Stimulated activated CD4-positive, alpha-beta T cell treated with anti-CD3 and anti-CD28 coated beads, TNF-alpha, amount 100 ng/mL, for 48 hours (primary cell): ENCODE data around the gene CNOT1.
"Not testable (repeated sequence)": the region's sequence is repeated elsewhere in the genome, so short reads cannot be mapped to it uniquely, and the experiment has no call there.

Source experiments
- DNase-seq, 3 donors: peaks; one replicate each; pipeline ENCODE4 v3.0.0-alpha.2; 2020; ENCODE audit warnings: low read depth in 3 of 3

CNOT1 gene

DNA sequence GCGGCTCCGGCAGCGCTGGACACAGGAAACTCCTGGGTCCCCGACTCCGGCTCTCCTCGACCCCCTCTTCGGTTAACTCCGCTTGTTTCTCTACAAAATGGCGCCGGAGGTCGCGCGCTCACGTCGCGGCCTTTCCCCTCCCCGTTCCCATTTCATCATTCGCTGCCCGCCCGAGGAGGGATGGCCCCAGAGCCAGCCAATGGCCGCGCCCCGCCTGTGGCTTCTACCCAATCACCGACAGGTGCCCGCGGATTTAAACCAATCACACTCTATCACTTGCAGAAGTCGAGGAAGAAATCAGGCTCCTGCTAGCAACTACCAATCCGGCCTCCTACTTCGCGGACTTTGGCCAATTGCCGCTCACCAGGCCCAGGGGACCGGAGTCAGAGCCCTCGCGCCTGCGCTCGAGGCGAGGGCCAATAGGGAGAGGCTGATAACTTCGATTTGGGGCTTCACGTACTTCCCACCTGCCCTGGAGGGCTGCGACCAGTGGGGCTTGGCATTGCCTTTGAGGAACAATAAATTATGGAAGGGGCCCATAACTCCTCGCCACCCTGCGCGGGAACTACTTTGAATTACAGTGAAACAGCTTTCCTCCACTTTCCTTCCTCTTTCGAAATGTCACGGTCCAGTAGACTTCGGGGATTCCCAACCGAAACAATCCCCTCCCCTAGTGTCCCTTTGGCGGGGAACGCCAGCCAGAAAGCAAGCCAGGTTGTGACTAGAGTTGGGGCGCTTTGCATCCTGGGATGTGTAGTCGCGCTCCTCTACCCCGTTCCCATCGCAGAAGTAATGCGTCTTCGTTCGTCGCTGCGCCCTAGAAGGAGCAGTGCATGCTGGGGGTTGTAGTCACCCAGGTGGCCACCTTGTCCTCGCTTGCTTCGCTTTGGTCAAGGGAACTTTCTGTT is at the start of gene CNOT1:
Gene CNOT1, minus strand, starts transcription at position 94 of the 908 bp plus-strand sequence. CDS start 30,489 bp downstream, outside the sequence.
- peak; percentile 88 to 98 (median 94) for DNase-seq

DNA sequence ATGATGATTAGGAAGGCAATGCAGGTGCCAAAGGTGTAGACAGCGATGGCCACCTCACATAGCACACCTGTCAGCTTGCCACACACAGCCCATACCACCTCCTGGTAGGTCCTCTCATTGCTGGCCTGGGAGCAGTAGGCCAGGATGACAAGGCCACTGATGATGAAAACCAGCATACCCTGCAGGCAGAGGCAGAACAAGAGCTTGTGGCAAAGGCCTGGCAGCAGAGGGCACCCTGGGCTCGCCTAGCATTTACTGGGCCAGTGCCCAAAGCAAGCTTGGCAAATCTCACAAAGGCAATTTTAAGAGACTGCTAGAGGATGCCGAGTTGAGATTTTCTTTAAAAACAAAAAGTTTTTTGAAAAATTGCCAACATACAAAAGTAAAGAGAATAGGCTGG is 49.1 kb upstream of the CNOT1 start:
- no peak for DNase-seq

DNA sequence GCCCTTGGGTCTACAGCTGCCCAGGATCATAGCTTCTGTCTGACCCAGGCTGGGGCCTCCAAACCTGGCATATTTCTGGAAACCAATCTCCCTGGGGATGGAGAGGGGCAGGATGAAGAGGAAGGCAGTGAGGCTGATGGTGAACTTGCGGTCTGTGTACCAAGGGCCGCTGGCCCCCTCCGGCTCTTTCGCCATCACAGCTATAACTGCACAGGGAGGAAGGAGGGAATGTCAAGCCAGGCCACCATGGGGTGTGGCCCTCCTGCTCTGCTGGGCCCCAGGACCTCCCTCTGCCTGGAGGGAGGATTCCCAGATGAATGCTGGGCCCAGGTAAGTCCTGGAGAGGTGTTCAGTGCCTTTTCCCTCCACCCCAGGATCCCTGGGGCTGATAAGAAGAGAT is 48.6 kb upstream of the CNOT1 start:
- no peak for DNase-seq

DNA sequence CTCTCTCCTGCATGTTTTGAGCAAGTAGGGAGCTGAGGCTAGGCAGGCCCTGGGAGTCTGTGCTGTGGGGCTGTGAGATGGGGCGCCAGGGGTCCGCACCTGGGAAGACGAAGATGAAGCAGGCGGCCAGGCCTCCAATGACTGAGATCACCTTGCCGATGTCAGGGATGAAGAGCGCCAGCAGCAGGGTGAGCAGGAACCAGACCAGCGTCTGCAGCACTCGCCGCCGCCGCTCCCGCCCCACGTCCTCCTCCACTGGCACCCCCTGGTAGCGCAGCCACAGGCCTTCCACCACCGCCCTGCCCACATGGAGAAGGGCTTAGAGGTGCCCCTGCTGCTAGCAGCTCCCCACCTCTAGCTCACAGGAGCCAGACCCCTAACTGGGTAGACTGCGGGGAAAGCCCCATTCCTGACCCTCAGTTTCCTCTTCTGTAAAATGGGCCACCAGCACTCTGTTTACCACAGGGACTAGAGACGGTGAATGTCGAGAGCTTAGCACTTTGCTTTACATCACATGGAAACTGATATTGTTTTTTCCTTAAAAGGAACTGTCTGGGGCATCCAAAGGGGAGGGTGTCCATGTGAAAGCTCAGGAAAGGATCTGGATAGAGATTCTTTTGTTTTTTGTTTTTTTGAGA is 41.4 kb upstream of the CNOT1 start:
- no peak for DNase-seq

DNA sequence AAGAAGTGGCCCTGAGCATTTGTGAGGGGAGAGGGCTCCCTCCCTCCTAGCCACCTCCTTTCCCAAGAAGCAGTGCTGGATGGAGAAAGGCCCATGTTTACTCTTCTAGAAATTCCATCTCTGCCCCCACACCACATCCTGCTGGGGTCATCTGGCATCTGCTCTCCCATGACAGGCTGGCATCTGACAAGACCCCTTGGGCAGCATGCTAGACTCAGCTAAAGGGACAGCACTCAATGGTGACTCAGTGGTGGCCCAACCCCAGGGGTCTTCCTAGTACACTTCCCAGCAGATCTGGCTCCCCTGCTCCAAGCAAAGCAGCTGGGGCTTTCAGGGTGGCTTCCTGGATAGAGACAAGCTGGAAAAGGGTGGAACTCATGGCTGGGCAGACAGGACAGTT is 40.6 kb upstream of the CNOT1 start:
- DNase-seq = no peak

DNA sequence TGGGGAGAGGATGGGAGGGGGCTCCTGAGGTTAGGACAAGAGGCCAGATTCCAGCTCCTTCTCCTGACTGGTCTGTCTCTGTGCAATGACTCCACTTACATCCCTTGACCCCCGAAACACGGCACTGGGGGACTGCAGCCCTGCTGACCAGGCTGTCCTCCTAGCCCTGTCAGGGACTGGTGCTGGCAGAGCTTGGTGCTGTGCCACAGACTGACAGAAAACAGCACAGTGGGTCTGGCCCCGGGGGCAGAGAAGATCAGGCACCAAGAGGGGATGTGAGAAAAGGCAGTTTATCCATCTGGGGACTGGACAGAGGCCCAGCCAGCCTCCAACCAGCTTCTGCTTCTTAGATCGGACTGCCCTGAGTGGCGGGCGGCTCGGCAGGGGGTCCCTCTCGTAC is 35.6 kb upstream of the CNOT1 start:
- DNase-seq = no peak

DNA sequence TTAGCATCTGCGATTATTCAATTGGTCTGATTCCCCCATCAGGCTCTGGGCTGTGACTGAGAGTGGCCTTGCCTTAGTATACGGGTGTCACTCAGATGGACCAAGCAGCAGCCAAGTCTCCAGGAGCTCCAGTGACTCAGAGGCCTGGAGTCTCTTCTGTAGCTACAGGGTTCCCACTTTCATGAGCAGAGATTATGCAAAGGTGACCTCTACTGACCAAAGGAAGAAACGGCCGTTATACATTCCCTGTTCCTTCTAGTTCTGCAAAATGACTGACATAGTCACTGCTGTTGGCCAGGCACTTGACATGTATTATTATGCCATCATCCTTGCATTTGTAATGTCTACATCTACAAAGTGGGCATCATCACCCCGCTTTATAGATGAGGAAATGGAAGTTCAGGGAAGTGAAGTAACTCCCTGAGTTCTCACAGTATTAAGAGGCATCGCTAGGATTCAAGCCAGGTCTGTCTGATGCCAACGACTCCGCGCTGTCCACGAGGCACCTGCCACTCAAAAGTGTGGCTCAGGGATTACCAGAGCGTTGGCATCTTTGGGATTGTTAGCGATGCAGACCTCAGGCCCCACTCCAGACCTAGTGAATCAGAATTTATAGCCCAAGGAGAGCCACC is 31.7 kb upstream of the CNOT1 start:
- no peak for DNase-seq

DNA sequence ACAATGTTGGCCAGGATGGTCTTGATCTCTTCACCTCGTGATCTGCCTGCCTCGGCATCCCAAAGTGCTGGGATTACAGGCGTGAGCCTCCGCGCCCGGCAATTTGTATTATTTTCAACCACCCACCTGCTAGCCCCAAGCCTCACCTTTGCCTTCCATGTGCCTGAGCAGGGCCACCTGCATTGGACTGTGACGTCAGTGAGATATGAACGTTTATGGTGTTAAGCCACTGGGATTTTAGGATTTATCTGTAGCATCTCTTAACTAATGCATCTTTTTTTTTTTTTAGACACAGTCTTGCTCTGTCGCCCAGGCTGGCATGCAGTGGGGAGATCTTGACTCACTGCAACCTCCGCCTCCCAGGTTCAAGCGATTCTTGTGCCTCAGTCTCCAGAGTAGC is 30.3 kb upstream of the CNOT1 start:
- DNase-seq = not testable (repeated sequence)

DNA sequence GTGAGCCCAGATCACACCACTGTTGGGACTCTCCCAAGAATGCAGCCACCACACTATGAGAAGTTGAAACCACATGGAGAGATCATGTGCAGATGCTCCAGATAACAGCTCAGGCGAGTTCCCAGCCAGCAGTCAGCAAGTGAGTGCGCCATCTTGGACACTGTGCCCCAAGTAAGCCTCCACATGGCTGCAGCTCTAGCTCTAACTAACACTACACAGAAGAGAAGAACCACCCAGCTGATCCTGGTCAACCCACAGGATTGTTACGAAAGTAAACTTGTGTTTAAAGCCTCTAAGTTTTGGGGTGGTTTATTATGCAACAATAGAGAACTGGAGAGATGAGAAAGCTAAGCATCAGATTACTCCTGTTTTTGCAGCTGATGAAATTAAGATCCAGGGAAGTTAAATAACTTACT is 29.2 kb upstream of the CNOT1 start:
- DNase-seq = no peak

DNA sequence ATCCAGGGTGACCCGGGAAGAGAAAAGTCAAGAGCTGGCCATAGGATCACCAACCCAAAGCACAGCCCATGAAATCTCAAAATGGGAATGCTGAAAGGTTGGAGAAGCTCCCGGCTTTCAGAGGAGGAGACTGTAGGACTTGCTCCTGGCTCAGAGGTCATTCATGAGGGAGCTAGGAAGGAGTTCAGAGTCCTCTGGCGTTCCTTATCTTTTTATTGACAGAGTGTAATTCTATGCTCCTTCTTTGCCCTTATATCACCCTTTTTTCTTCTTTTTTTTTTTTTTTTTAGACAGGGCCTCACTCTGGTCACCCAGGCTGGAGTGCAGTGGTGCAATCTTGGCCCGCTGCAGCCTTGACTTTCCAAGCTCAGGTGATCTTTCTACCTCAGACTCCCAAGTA is 27.3 kb upstream of the CNOT1 start:
- no peak for DNase-seq

DNA sequence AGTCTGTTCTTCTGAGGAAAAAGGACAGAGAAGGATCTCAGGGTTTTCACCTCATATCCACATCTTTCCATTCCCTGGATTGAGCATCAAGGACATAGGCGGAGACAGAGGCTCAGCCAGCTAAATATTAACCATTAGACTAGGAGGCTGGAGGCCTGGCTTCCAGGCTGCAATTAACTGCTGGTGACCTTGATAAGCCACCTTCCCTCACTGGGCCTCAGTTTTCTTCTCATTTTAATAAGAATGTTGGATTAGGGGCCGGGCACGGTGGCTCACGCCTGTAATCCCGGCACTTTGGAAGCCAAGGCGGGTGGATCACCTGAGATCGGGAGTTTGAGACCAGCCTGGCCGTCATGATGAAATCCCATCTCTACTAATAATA is 25.6 kb upstream of the CNOT1 start:
- DNase-seq = no peak

DNA sequence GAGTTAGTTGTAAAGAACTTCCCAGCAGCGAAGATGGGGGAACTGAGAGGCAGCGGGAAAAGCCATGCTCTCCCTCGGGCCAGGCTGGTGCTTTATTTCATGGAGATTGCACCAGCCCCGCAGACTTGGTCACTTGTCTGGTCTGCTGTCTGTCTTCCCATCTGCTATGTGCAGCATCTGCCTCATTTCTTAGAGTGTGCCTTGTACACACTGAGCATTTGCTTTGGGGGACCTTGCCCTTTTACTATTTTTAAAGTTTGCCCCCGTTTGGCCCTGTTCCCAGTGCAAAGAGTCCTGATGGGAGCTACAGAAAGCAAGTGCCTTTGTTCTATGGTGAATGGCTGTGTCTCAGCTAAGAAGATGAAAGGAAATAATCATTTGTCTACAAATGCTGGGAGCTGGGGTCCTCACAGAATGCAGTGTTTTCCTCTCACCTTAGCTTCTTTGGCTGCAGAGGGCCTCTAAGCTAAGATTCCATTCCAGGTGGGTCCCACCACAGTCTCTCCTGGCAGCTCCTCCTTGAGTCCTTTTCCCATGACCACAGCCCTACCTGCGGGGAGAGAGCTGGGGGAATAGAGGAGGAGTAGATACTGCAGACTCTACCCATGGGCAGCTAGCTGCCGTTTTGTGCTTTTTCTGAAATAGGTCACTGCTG is 25.1 kb upstream of the CNOT1 start:
- DNase-seq = no peak

DNA sequence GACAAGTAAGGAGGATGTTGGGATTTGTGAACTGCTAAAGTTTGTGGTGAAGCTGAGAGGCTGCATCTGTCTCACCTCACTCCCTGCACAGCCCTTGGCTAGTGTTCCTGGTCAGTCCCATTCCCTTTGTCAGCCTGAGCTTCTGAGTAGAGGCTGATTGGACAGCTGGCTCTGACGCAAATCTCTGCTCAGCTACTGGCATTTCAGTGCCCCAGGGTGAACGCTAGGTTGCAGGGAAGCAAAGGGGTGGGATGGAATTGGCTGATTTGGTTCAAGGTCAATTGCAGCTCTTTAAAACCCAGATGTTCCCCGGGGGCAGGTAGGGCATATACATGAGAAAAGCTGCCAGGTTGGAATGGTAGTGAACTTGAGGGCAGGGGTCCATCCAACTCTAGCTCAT is 23.1 kb upstream of the CNOT1 start:
- DNase-seq = no peak

DNA sequence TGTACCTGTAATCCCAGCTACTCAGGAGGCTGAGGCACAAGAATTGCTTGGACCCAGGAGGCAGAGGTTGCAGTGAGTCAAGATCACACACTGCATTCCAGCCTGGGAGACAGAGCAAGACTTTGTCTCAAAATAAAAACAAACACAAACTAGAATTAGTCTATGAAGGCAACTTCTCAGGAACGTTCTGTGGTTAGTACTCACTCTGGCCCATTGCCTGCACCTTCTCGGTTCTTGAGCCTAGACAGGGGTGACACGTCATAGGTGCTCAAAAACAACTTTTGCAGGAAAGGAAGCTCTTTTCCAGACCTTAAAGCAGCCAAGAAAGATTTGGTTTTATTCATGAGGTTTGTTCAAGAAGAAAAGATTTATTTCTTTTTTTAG is 22.3 kb upstream of the CNOT1 start:
- DNase-seq = no peak

DNA sequence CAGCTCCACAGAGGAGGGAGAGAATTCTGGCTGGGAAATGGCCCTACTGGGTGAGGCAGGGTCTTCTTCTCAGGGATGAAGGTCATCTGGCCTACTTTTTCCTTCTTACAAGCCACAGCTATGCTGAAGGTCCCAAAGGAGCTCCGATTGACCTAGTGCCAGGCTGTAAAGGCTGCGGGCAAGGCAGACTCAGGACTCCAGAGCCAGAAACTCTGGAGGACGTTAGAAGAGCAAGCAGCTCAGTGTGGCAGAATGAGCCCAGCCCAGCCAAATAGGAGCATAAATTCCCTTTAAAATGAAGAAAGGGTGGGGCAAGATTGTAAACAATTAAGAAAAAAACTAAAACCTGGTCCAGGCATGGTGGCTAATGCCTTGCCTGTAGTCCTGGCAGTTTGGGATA is 20.1 kb upstream of the CNOT1 start:
- DNase-seq = no peak

DNA sequence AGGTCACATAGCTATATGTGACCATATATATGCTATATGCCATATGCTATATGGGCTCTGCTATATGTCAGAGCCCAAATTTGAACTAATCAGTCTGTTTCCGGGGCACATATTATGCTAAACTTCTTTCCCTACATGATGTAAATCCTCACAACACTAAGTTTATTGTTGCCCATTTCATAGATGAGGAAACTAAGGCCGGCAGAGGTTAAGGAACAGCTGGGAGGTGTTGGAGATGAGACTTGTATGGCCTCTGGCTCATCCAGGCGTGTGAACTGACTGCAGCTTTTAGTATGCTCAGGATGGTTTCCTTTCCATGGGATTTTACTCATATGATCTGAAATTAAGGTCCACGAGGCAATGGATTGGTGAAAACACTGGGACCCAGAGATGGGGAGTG is 17.5 kb upstream of the CNOT1 start:
- no peak for DNase-seq

DNA sequence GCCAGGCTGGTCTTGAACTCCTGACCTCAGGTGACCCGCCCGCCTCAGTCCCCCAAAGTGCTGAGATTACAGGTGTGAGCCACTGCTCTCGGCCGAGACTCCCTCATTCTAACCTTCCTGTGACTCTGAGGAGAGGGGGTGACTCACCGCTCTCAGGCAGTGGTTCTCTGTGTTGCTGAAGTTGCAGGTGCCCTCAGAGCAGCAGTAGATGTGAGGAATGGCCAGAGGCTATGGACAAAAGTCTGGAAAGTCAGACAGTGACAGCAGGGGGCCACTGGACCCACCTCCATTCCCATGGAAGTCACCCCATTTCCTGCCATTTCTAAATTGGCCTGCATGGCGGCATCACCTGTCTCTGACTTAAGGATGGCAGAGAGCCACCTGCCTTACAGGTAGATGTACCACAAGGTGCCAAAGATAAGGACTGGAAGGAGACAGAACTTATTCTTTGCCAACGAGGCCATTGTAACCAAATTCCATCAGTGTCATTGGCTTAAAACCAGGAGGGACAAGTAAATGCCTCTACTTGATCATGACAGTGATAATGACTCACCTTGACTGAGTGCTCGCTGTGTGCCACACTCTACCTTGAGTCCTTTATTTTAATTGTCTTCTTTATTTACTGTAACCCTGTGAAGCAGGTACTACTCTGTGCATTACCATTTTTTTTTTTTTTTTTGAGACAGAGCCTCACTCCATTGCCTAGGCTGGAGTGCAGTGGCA is 15.3 kb upstream of the CNOT1 start:
- DNase-seq = no peak

DNA sequence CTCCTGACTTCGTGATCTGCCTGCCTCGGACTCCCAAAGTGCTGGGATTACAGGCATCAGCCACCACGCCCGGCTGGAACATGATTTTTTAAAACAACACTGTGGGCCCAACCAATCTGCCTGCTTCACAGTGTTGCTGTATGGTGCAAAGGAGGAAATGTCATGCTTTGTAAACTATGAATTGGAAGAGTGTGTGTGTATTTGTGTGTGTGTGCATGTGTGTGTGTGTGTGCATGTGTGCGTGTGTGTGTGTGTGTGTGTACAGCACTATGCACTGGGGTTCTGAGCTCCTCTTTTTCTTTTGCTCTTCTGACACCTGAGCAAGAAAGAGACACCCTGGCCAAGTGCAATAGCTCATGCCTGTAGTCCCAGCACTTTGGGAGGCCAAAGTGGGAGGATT is 14.5 kb upstream of the CNOT1 start:
- no peak for DNase-seq

DNA sequence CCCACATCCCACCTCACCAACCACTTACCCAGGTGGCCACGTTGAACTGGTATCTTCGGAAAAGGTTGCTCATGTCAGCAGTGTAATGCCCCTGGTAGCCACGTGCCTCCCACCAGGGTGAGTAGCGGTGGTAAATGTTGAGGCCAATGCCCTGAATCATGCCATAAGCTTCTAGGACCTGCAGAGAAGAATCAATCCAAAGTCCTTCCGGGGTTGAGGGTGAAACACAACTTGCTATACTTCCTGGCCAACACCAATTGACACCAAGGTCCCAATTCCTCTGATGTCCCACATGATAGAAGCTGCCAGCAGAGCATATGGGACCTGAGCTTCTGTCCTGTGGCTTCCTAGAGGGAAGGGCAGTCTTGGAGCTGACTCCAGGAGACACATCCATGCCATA is 11.3 kb upstream of the CNOT1 start:
- no peak for DNase-seq

DNA sequence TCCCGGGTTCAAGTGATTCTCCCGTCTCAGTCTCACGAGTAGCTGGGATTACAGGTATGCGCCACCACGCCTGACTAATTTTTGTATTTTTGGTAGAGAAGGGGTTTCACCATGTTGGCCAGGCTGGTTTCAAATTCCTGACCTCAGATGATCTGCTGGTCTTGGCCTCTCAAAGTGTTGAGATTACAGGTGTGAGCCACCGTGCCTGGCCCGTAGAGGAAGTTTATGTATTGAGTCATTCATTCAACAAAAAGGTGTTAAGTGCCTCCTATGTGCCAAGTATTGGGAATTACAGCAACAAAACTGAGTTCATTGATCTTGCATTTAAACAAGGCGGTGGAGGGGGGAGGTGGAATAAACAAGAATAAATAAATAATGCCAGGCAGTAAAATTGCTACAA is 10.2 kb upstream of the CNOT1 start:
- DNase-seq = no peak

DNA sequence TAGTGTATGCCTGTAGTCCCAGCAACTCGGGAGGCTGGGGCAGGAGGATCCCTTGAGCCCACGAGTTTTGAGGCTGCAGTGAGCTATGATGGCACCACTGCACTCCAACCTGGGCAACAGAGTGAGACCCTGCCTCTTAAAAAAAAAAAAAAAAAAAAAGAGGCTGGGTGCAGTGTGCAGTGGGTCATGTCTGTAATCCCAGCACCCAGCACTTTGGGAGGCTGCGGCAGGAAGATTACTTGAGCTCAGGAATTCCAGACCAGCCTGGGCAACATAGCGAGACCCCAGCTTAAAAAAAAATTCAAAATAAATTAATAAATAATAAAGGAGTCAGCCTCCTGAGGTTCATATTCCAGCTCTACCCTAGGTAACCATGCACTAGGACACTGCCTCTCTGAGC is 9.6 kb upstream of the CNOT1 start:
- no peak for DNase-seq
